ENCODE measurements around the gene FAXDC2.
"Not testable (repeated sequence)": the region's sequence is repeated elsewhere in the genome, so short reads cannot be mapped to it uniquely, and the experiment has no call there.

Gene FAXDC2

DNA sequence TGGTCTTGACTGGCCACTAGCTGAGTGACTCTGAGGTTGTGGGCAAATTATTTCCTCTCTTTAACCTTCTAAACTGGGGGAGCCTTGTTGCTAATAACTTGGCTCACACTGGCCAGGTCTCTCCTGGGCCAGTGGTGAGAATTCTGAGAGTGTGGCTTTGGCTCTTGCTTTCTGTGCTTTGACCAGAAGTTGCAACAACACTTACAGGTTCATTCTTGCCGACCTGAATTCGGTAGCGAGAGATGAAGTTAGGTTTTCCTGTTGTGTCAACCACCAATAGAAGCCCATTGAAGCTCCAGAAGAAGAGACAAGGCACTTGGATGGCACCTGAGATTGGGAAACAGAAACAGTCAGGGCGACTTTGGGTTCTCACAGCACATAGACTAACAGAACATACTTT lies 19.8 kb downstream of the FAXDC2 start:
- DNase-seq (ENCODE audit: low read depth, low spot score): no peak

DNA sequence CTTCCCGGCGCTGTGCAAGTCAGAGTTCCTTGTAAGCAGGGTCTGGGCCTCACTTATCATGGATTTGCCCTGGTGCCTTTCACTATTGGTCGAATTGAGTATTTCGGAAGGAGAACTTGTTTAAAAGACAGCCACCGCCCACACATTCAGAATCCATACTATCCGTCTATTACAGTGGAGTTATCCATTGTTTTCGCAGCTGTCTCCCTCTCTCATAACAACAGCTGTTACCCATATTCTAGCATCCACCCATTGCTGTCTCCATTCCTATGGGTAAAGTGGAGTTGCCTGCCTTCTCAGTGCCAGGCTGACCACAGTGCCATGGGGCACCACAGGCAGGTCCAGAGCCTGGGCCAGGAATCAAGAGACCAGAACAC lies 20.2 kb downstream of the FAXDC2 start:
- DNase-seq (ENCODE audit: low read depth, low spot score): no peak

DNA sequence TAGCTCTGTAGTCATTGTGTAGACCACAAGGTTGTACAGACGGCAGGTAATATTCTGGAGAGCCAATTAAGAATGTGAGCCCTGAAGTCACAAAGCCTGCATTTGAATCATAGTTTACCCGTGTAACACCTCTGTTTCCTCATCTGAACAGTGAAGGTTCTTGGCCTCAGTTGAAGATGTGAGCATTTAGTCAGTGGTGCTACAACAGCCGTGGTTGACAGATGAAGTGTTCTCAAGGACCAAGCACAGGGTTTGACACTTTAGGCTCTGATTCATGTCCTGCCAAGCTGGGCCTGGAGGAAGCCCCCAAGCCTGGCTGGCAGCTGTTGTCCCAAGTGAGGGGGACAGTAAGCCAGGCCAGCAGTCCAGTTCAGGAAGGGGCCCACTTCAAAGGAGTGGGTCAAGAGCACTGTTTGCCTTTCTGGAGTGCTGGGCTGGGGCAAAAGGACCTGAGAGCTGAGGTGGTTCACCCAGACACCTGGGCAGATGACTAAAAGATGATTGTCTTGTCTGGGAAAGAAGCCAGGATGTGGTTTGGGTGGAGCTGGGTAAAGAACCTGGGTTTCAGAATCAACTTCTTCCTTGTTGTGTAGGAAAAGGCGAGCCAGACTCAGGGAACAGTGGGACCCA lies 20.7 kb downstream of the FAXDC2 start:
- DNase-seq (ENCODE audit: low read depth, low spot score): no peak

DNA sequence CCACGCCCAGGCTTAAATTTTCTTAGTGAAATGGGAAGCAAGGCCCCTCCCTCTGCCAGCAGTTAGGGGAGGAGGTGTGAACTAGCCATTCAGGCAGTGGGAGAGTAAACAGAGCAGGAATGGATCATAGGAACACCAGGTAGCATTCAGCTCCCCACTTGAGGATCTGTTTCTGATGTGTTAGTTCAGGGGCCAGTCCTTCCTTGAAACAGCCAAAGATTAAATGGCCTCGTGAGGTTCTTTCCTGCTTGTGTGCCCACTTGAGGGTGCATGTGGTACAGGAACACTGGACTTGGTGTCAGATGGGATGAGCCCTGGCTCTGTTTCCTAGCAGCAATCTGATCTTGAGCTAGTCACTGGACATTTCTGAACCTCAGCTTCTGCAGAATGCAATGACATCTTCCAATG lies 21.2 kb downstream of the FAXDC2 start:
- no peak for DNase-seq (ENCODE audit: low read depth, low spot score)

DNA sequence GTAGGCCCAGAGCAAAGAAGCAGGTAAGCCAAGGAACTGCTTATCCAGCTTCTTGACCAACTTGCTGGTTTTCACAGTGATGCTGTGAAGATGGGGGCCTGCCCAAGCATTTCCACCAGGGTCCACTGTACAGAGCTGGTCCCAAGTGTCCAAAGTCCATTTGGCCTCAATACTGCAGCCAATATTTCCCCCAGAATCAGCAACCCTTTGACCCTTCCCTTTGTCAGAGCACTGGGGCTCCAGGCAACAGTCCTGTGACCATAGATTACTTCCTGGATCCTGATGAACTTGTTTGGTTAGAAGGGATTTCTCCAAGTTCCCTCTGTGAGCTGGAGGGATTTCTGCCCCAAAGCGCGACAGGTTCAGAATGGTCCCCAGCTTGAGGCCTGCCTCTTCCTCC lies 26.3 kb downstream of the FAXDC2 start:
- DNase-seq (ENCODE audit: low read depth, low spot score): no peak

DNA sequence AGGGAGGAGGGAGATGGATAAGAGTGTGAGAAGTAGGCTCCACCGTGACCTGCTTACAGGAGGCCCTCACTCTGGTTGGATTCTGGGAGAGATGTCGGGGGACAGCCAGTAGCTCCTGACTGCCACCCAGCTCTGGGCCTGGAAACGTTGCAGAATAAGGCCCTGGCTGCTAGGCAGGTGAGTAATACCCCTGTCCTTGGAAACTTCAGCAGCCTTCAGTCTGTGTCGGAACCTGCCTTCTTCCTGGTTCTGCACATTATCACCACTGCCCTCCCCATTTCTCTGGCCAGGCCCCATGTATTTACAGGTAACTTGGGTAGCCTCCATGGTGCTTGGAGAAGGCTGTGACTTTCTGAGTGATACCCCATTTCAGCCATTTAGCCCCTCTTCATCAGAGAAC lies 26.8 kb downstream of the FAXDC2 start:
- no peak for DNase-seq (ENCODE audit: low read depth, low spot score)

DNA sequence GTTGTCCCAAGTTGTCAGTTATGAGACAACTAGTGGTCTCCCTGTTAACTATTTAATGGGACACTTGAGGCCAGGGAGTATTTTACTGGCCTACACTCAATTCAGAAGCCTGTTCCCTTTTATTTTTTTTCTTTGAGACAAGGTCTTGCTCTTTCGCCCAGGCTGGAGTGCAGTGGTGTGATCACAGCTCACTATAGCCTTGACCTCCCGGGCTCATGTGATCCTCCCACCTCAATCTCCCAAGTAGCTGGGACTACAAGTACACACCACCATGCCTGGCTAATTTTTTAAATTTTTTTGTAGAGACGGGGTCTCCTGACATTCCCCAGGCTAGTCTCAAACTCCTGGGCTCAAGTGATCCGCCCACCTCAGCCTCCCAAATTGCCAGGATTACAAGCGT lies 27.5 kb downstream of the FAXDC2 start:
- not testable (repeated sequence) for DNase-seq (ENCODE audit: low read depth, low spot score)

DNA sequence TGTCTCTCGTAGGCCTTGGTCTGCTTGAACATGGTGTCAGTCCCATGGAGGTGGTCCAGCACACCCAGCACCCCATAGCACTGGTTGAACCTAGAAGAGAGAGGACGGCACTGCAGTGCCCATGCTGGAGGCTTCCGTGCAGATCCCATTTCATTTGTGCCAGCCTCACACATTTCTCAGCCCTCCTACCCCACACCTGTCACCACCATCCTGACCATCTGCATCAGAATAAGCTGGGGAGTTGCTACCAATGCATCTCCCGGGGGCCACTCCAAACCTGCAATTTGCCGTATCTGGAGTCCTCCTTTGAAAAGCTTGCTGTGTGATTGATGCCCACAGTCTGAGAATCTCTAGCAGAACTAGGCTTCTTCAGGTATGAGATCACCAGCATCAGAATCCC lies 30.0 kb downstream of the FAXDC2 start:
- DNase-seq (ENCODE audit: low read depth, low spot score): no peak

DNA sequence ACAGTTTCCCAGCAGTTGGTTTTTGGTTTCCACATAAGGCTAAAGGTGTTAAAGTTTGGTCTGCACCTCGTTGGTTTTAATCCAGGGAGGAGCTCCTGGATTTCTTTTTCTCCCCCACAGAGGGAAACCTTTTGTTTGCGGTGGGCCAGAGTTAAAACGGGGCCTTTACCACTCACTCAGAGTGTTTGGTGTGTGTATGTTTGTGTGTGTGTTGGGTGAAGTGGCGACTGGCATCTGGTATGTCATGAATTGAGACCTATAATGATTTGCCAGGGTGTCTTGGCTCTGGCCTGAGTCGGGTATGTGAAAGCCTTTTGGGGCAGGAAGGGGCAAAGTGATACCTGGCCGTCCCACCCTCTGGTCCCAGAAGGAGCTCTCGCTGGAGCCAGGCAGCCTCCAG lies 30.9 kb downstream of the FAXDC2 start:
- no peak for DNase-seq (ENCODE audit: low read depth, low spot score)

DNA sequence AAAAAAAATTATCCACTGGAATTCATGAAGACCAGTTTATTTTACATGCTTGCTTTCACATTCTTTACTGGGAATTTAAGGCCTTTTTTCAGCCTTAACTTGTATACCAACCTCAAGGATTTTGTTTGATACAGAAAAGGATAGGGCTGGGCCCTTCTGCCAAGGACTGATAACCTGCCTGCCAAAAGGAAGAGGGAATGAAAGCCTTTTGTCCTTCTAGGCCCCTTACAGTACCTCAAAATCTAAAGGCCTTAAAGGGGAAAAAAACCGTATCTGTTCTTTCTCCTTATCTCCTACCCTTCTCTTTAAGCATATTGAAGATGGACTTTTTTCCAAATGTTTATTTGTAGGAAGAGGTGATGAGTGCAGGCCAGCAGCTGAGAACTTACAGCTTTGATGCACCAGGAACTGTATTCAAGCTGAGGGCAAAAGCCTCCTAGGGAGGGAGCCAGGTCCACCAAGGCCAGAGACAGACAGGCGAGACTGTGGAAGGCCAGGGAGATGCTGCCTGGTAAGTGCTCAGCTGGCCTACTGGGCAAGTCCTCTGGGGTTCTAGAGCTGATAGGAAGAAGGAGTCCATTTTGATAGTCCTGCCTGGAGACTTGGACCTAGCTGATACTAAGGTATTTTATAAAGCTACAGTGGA lies 31.8 kb downstream of the FAXDC2 start:
- DNase-seq (ENCODE audit: low read depth, low spot score): no peak

DNA sequence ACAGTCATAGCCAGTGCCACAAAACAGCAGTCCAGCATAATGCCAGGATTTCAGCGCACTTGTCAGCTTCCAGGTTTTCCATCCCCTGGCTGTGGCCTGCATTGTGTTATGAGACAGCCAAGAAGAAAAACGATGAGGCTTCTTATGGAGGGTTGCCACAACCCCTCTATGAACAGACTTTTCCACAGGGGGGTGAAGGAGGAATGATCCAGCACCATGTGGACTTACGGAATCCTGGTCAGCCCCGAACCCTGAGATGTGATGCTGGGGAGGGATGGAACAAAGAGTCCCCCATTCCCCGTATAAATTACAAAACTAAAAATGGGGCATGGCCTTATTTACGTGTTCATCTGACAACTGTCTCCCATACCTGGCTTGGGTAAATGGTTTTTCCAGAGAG lies 32.6 kb downstream of the FAXDC2 start:
- no peak for DNase-seq (ENCODE audit: low read depth, low spot score)

DNA sequence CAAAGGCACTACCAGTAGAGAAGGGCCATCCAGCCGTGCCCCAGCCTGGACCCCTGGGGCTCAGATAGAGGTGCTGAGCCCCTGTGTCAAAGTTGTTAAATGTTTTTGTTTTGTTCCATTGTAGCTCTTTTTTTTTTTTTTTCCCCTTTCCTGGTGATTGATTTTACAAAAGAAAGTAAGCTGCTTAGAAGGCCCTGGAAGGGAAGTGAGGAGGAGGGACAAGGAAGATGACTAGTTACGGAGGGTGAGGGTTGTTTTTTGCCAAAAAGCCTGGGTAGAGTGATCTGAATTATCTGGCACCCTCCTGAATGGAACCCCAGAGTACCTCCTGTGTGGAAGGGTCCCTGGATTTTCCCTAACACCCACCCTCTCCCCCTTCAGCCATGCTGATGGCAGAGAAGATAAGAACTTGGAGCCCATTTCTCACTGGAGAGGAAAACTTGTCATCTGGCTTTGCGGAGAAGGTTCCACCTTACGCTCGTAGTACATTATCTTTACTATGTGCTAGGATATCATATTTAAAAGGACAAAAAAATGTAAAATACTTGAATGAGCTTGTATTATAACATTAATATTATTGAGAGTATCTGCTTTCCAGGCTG lies 33.4 kb downstream of the FAXDC2 start:
- no peak for DNase-seq (ENCODE audit: low read depth, low spot score)

DNA sequence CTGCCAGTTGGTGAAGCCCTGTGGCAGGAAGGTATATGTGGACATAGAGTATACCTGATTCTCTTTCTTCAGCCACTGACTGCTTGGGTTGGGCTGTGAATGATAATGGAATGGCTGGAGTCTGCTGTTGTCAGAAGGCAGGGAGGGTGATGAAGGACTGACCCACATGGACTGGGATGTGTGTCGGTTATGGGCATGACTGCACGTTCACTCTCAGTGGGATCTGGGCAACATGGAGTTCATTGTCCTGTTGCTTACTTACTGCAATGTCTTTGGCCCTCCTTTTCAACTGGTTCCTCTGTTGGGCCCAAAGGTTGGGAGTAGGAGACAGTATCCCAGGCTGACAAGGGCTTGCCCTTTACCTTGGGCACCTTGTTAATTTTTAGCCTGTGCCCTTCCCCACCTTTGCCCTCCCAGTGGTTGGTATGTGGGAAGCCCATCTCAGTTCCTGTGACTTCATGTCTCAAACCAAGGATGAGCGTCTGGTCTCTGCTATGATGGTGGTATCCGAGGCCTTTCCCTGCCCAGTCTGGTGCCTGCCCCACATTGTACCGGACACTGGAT lies 34.6 kb downstream of the FAXDC2 start:
- DNase-seq (ENCODE audit: low read depth, low spot score): no peak

DNA sequence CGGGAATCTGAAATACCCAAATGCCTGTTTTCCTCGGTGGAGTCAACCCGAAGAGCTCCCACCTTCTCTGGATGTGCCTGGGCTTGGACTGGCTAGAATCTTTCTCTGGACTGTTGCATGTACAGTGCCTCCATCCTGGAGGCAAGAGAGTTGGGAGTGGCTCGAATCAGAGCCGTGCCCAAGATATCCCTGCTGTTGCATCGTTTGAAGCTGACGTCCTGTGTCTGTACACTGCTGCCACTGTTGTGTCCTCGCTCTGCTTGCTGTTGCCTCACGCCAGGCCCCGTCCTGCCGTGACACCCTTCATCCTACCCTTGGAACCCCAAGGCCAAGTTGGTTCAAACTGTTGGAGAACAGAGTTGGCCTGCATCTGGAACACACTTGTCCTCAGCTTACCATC lies 35.4 kb downstream of the FAXDC2 start:
- no peak for DNase-seq (ENCODE audit: low read depth, low spot score)

DNA sequence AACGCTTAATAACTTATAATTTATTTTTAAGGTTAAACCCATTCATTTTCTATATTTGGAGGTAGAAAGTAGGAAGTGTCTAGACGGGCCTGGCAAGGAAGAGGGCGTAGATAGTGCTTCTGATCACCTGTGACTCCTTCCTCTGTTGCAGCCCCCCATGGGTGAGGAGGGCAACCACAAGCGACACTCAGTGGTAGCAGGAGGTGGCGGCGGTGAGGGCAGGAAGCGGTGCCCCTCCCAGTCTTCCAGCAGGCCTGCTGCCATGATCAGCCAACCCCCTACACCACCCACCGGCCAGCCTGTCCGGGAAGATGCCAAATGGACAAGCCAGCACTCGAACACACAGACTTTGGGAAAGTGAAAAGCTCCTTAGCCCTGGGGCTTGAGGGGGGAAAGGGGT lies 36.7 kb downstream of the FAXDC2 start:
- DNase-seq (ENCODE audit: low read depth, low spot score): no peak

DNA sequence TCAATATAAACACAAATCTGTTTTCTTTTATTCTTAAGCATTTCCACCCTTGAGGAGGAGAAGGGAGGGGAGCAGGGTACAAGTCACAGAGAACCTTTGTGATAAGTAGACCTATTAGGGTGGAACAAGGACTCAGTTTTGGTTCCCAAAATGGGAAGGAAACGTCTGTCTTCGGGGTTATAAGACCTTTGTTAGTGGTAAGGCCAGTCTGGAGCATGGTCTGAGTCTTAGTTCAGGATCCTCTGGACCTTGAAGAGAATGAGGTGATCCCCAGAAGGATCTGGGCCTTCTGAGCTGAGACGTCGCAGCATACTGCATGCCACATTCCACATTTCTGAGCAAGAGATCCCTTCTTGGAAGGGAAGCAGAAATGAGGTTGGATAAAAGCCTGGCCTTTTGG lies 37.2 kb downstream of the FAXDC2 start:
- no peak for DNase-seq (ENCODE audit: low read depth, low spot score)

DNA sequence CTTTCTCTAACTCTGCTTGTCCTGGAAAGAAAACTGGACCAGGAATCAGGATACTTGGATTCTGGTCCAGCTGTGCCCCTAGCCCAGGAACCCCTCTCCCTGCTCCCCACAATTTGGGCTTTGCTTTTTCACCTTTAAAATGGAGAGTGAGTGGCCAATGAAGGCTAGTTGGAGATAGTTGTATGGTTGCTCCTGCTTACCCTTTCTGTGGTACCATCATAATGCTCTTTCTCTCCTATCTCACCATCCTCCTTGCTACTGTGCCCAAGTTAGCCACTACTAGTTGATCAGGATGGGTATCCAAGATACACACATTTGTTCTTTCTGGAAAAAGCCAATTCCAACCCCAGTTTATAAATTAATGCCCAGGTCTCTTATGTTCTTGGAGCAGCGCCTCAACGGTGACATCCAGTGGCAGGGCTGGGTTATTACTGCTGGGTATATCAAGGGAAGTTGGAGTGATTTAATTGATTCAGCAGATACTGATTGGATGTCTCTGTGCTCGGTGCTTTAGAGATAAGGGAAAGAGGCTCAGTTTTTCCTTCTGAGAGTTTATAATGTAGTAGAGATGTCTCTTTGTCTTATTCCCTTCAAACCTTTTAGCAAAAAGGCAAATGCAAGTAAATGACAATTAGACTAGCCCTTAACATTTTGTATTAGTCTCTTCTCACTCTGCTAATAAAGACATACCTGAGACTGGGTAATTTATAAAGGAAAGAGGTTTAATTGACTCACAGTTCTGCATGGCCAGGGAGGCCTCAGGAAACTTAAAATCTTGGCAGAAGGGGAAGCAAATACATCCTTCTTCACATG lies 38.5 kb downstream of the FAXDC2 start:
- peak; percentile 83 for DNase-seq (ENCODE audit: low read depth, low spot score)

DNA sequence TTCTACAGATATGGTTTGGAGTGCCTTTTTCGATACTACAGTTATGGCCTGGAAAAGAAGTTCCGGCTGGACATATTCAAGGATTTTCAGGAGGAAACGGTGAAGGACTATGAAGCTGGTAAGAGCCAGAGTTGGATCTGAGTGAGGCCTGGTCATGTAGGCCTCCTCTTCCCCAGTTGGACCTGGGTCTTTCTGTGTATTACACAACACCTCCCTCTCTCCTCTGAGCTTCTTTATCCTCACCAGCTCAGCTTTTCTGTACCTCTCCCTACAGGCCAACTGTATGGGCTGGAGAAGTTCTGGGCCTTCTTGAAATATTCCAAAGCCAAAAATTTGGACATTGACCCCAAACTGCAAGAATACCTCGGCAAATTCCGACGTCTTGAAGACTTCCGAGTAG lies 39.2 kb downstream of the FAXDC2 start:
- no peak for DNase-seq (ENCODE audit: low read depth, low spot score)

DNA sequence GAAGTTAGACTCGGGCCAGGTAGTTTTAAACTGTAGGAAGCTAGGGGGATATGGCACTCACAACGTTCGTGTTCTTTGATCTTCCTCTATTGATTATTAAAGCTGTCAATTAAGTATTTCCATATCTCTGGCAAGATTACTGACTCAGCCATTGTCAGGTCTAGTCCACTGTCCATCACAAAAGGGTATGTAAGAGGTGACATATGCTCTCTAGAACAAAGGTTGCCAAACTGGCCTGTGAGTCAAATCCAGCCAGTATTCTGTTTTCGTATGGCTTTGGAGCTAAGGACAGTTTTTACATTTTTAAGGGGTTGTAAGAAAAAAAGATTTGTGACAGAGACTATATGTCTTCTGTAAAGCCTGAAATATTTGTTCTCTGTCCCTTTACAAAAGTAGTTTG lies 44.2 kb downstream of the FAXDC2 start:
- DNase-seq (ENCODE audit: low read depth, low spot score): no peak

DNA sequence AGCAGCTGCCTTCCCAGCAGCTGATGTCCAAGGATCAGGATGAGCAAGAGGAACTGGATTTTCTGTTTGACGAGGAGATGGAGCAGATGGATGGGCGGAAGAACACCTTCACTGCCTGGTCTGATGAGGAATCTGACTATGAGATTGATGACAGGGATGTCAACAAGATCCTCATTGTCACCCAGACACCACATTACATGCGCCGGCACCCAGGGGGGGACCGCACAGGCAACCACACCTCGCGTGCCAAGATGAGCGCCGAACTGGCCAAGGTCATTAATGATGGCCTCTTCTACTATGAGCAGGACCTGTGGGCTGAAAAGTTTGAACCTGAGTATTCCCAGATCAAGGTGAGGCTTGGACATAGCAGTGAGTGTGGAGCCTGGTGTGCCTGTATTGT lies 48.4 kb downstream of the FAXDC2 start:
- DNase-seq (ENCODE audit: low read depth, low spot score): no peak

DNA sequence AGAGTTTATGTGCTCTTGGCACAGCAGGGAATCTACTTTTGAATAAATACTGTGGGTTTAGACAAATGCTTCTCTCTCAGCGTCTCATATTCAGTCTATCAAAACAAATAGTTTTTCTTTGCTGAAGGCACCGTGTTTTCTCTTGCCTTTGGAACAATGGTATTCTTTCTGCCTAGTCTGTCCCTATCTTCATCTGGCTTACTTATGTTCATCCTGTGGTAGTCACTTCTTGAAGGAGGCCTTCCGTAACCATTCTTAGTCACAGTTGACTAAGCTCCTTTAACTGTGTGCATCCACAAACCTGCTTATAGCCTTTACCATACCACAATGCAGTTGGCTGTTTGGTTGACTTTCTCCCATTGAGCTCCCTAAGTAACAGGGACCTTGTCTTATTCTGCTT lies 49.3 kb downstream of the FAXDC2 start:
- DNase-seq (ENCODE audit: low read depth, low spot score): no peak

DNA sequence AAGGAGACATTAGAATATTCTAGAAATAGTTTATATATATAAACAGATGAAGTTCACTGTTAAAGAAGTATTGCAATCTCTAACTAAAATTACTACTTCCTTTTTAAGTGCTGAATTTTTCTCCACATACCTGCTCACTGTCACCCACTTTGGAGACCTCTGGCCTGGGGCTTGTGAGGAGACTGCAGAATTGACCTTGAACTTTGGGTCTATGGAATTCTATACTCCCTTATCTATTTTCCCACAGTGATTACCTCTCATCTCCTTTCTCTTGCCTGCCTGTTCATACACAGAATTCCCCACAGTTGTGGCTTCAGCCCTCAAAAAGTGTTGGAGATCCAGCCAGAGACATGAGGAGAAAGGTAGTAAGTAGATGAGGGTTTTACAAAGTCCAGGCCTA lies 49.8 kb downstream of the FAXDC2 start:
- no peak for DNase-seq (ENCODE audit: low read depth, low spot score)
